Fibroblast of lung (primary cell): ENCODE measurements around the gene IMMP2L. TPM values are rescaled to one million over a fixed set of nuclear protein-coding genes. Genes with fewer than 3 reads are reported as not detected.

Source experiments
- DNase-seq, 2 donors: peaks; one replicate each; pipeline versions ENCODE4 v3.0.0 to v3.0.0-alpha.2; 2010; ENCODE audit warnings: low read depth in 2 of 2
- H2AFZ ChIP-seq: 2 replicates; pipeline ENCODE4 v1.5.1; 2012; ENCODE audit warnings: low read length, control low read depth, inconsistent platforms
- H3K27ac ChIP-seq: 2 replicates; pipeline ENCODE4 v1.5.1; 2011; ENCODE audit warnings: low read length, control low read depth; ENCODE audit not compliant: insufficient read depth
- H3K27me3 ChIP-seq: 2 replicates; pipeline ENCODE4 v1.5.1; 2011; ENCODE audit warnings: mild to moderate bottlenecking, low read length; ENCODE audit not compliant: control insufficient read depth, insufficient read depth
- H3K36me3 ChIP-seq: 2 replicates; pipeline ENCODE4 v1.5.1; 2011; ENCODE audit warnings: low read length; ENCODE audit not compliant: control insufficient read depth, insufficient read depth
- H3K4me1 ChIP-seq: 2 replicates; pipeline ENCODE4 v1.5.1; 2011; ENCODE audit warnings: low read length; ENCODE audit not compliant: control insufficient read depth, insufficient read depth; ENCODE audit errors: extremely low read depth
- H3K4me2 ChIP-seq: 2 replicates; pipeline ENCODE4 v1.5.1; 2011; ENCODE audit warnings: low read length, control low read depth; ENCODE audit not compliant: insufficient read depth; ENCODE audit errors: extremely low read depth
- H3K4me3 ChIP-seq, 4 experiments: fragments of 200-600 bp in 1 of 4; sonication (generic) in 1 of 4; replicated peaks in 1 of 4; 2 replicates each; pipeline ENCODE4 v1.5.1; 2011 to 2016; ENCODE audit warnings: low read length in 4 of 4, low read depth in 3 of 4, mild to moderate bottlenecking in 3 of 4, control low read depth in 2 of 4, inconsistent platforms in 1 of 4, mixed read lengths in 1 of 4; ENCODE audit not compliant: insufficient read depth in 1 of 4; ENCODE audit errors: control extremely low read depth in 1 of 4
- H3K79me2 ChIP-seq: 2 replicates; pipeline ENCODE4 v1.5.1; 2012; ENCODE audit warnings: mild to moderate bottlenecking, low read length, inconsistent platforms; ENCODE audit not compliant: control insufficient read depth, insufficient read depth
- H3K9ac ChIP-seq: 2 replicates; pipeline ENCODE4 v1.5.1; 2011; ENCODE audit warnings: mild to moderate bottlenecking, low read length, control low read depth; ENCODE audit not compliant: insufficient read depth
- H3K9me3 ChIP-seq: 2 replicates; pipeline ENCODE4 v1.5.1; 2012; ENCODE audit warnings: low read depth, low read length; ENCODE audit not compliant: control insufficient read depth, insufficient read depth
- H4K20me1 ChIP-seq: 2 replicates; pipeline ENCODE4 v1.5.1; 2011; ENCODE audit warnings: low read length; ENCODE audit not compliant: control insufficient read depth, insufficient read depth; ENCODE audit errors: extremely low read depth
- CTCF ChIP-seq, 2 donors: IDR thresholded peaks in 1 of 2; conservative IDR thresholded peaks in 1 of 2; 1 replicate in 1 of 2; 2 replicates in 1 of 2; pipeline ENCODE4 v1.5.1; 2011 to 2012; ENCODE audit warnings: low read length in 2 of 2, control low read depth in 1 of 2, inconsistent platforms in 1 of 2, low read depth in 1 of 2, mild to moderate bottlenecking in 1 of 2
- EZH2 ChIP-seq: IDR thresholded peaks from 2 replicates; pipeline ENCODE4 v1.5.1; 2012; ENCODE audit warnings: low read length, control low read depth, mild to moderate bottlenecking; ENCODE audit errors: missing control alignments
- polyA plus RNA-seq, 2 donors: library from polyadenylated mRNA; depleted of rRNA in 1 of 2; stranded (reverse) in 1 of 2; unstranded in 1 of 2; fragments of >200 nt; gene quantifications; 2 replicates each; pipeline ENCODE4 v1.2.1, GENCODE V29; 2011 to 2012; ENCODE audit warnings: missing spikeins in 1 of 2
- total RNA-seq: library from RNA; depleted of rRNA; stranded (reverse); fragments of >200 nt; gene quantifications from 2 replicates; pipeline ENCODE4 v1.2.1, GENCODE V29; 2014

The IMMP2L gene
- total and polyA plus RNA-seq, 2 donors (not counting 1 experiment from before 2014, with no cell fraction given): 6.9 to 14.4 TPM

DNA sequence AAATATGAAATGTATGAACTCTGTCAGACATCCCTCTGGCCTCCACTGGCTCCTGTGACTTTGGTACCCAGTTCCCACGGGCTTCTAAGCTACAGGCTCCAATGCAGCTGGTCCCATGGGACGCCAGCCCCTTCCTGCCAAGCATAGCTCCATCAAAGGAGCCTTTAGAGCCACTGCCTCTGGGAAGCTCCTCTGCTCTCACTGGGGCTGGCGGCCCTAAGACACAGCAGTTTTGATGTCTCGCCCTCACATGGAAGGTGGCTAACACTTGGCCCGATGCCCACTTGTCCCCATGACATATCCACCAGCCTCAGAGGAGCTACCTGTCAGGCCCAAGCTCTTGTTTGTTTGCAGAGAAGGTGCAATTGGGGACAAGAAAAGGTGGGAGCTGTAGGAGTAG is 925.0 kb downstream of the IMMP2L start:
- DNase-seq: no peak
- Histone ChIP-seq H3K9me3 (no peaks in the 10 kb centered on the region), H3K27ac (no peak overlapping the region), H3K4me2 (no peak overlapping the region), H3K27me3 (no peaks in the 10 kb centered on the region), H3K36me3 (no peaks in the 10 kb centered on the region), H3K9ac (no peak overlapping the region), H2AFZ (no peak overlapping the region), H4K20me1 (no peaks in the 10 kb centered on the region), H3K4me1 (no peaks in the 10 kb centered on the region), H3K79me2 (no peaks in the 10 kb centered on the region), H3K4me3 (no peak overlapping the region)
- no peak for TF ChIP-seq EZH2
- no peak for TF ChIP-seq CTCF (conservative IDR thresholded peaks at IDR 0.05 in 1 of 2, IDR thresholded peaks at IDR 0.05 in 1 of 2; ENCODE audit: low read depth in 1 of 2, low read length in 2 of 2)

DNA sequence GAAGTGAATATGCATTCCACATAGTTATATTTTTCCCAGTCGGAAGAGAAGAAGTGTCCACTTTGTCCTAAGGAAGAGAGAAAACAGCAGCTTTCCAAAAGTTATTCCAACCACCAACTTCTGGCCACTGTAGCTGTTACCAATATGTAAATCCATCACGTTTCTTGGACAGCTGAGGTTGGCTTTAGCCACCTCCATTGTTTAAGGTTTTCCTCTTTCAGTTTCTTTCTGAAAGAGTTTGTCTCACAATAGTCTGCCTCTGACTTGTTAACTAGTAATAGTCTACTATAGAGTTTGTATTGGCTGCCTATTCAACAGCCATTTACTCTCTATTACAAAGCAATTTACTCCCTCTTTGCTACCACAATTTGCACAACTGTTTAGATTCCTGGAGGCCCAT is 929.0 kb downstream of the IMMP2L start:
- DNase-seq: no peak
- Histone ChIP-seq H4K20me1 (no peaks in the 10 kb centered on the region), H3K27me3 (no peaks in the 10 kb centered on the region), H3K9ac (no peak overlapping the region), H3K27ac (no peak overlapping the region), H3K4me2 (no peak overlapping the region), H3K4me1 (no peaks in the 10 kb centered on the region), H3K4me3 (no peak overlapping the region), H2AFZ (no peak overlapping the region), H3K79me2 (no peaks in the 10 kb centered on the region), H3K9me3 (no peaks in the 10 kb centered on the region), H3K36me3 (no peaks in the 10 kb centered on the region)
- TF ChIP-seq CTCF (conservative IDR thresholded peaks at IDR 0.05 in 1 of 2, IDR thresholded peaks at IDR 0.05 in 1 of 2; ENCODE audit: low read depth in 1 of 2, low read length in 2 of 2) (no peak), EZH2 (no peak)

- Histone ChIP-seq H3K79me2 (no peaks in the 10 kb centered on the region), H3K27me3 (no peaks in the 10 kb centered on the region), H3K4me2 (no peak overlapping the region), H3K36me3 (no peaks in the 10 kb centered on the region), H3K4me1 (no peaks in the 10 kb centered on the region), H3K9me3 (no peaks in the 10 kb centered on the region), H4K20me1 (no peaks in the 10 kb centered on the region), H3K9ac (no peak overlapping the region), H2AFZ (no peak overlapping the region), H3K4me3 (no peak overlapping the region), H3K27ac (no peak overlapping the region)
- DNase-seq: no peak
- TF ChIP-seq CTCF (conservative IDR thresholded peaks at IDR 0.05 in 1 of 2, IDR thresholded peaks at IDR 0.05 in 1 of 2; ENCODE audit: low read depth in 1 of 2, low read length in 2 of 2) (no peak), EZH2 (no peak)
Measured at GRCh38 chr7:110626414-110626813, 935.9 kb downstream of the IMMP2L start.
